GM18517 (cell line): ENCODE measurements around the gene SETSIP.
"Not testable (repeated sequence)": the region's sequence is repeated elsewhere in the genome, so short reads cannot be mapped to it uniquely, and the experiment has no call there.

Source experiments
- ATAC-seq: cut with Tn5 transposase; IDR thresholded peaks from one replicate; pipeline ENCODE4 v1.9.1; 2021; ENCODE audit warnings: mild to moderate bottlenecking, moderate library complexity; ENCODE audit not compliant: unreplicated experiment

The SETSIP gene

GRCh38 chr1:92075311-92075710 lies at the start of gene SETSIP:
SETSIP (minus strand) TSS chr1:92075411; CDS start chr1:92075411, 0 bp downstream.
- no peak for ATAC-seq

GRCh38 chr1:92123868-92124267 lies 48.7 kb upstream of the SETSIP start:
- ATAC-seq, result no peak

- ATAC-seq, result no peak
These were observed 43.6 kb upstream of the SETSIP start for GRCh38 chr1:92118826-92119225.

- no peak for ATAC-seq
These were observed 42.3 kb upstream of the SETSIP start for GRCh38 chr1:92117526-92117925.

- ATAC-seq, result no peak
These were observed 33.4 kb upstream of the SETSIP start for GRCh38 chr1:92108631-92109030.

GRCh38 chr1:92105546-92106081 lies 30.4 kb upstream of the SETSIP start:
- ATAC-seq, result no peak

- no peak for ATAC-seq
These were observed 21.1 kb upstream of the SETSIP start for GRCh38 chr1:92096317-92096716.

- no peak for ATAC-seq
These were observed 20.7 kb upstream of the SETSIP start for GRCh38 chr1:92095874-92096273.

- ATAC-seq, result no peak
These were observed 19.4 kb upstream of the SETSIP start for GRCh38 chr1:92094595-92094994.

GRCh38 chr1:92094090-92094489 lies 18.9 kb upstream of the SETSIP start:
- no peak for ATAC-seq

GRCh38 chr1:92091625-92092024 lies 16.4 kb upstream of the SETSIP start:
- ATAC-seq, result no peak

- no peak for ATAC-seq
These were observed 12.3 kb upstream of the SETSIP start for GRCh38 chr1:92087542-92087941.

- ATAC-seq, result no peak
These were observed 10.5 kb upstream of the SETSIP start for GRCh38 chr1:92085727-92086126.

GRCh38 chr1:92084651-92085050 lies 9.4 kb upstream of the SETSIP start:
- ATAC-seq, result no peak

- ATAC-seq, result no peak
These were observed 5.8 kb upstream of the SETSIP start for GRCh38 chr1:92081031-92081430.

GRCh38 chr1:92080128-92080985 lies 5.1 kb upstream of the SETSIP start, which contains the start of gene BTBD8:
BTBD8 (plus strand) TSS chr1:92080345; CDS start chr1:92080572, 227 bp downstream.
- peak; percentile 97 for ATAC-seq

- no peak for ATAC-seq
These were observed 4.2 kb upstream of the SETSIP start for GRCh38 chr1:92079441-92079840.

GRCh38 chr1:92078077-92078476 lies 2.9 kb upstream of the SETSIP start:
- ATAC-seq, result not testable (repeated sequence)

GRCh38 chr1:92076363-92076762 lies 1.2 kb upstream of the SETSIP start:
- ATAC-seq, result no peak

GRCh38 chr1:92074446-92074845 lies 765 bp downstream of the SETSIP start:
- not testable (repeated sequence) for ATAC-seq

GRCh38 chr1:92070892-92071291 lies 4.3 kb downstream of the SETSIP start:
- ATAC-seq, result no peak

- ATAC-seq, result no peak
These were observed 8.9 kb downstream of the SETSIP start for GRCh38 chr1:92066321-92066720.
